Uterus (tissue), 4 donors: ENCODE data around the gene TAPT1. TPM values are rescaled to one million over a fixed set of nuclear protein-coding genes. Genes with fewer than 3 reads are reported as not detected.

Experiments
- DNase-seq, 2 donors: peaks; one replicate each; pipeline ENCODE4 v3.0.0-alpha.2; 2019 to 2020
- H3K27ac ChIP-seq, 2 donors: fragments of 200-600 bp; sonication (generic); 1 replicate in 1 of 2; 2 replicates in 1 of 2; pipeline ENCODE4 v1.5.1; 2016 to 2018
- H3K27me3 ChIP-seq, 2 donors: fragments of 200-600 bp; sonication (generic); one replicate each; pipeline ENCODE4 v1.5.1; 2018 to 2019; ENCODE audit warnings: control low read depth in 1 of 2
- H3K36me3 ChIP-seq, 2 donors: fragments of 200-600 bp; sonication (generic); one replicate each; pipeline ENCODE4 v1.5.1; 2019; ENCODE audit warnings: control low read depth in 1 of 2
- H3K4me1 ChIP-seq, 2 donors: fragments of 200-600 bp; sonication (generic); one replicate each; pipeline ENCODE4 v1.5.1; 2018 to 2019; ENCODE audit warnings: control low read depth in 1 of 2
- H3K4me3 ChIP-seq, 2 donors: fragments of 200-600 bp; sonication (generic); 1 replicate in 1 of 2; 2 replicates in 1 of 2; pipeline ENCODE4 v1.5.1; 2018 to 2019; ENCODE audit warnings: mild to moderate bottlenecking in 1 of 2
- H3K9me3 ChIP-seq, 2 donors: fragments of 200-600 bp; sonication (generic); one replicate each; pipeline ENCODE4 v1.5.1; 2019; ENCODE audit warnings: control low read depth in 1 of 2
- POLR2A ChIP-seq, 2 donors: fragments of 450-650 bp; IDR thresholded peaks; one replicate each; pipeline ENCODE4 v1.6.1; 2016; ENCODE audit warnings: antibody characterized with exemption in 2 of 2, mild to moderate bottlenecking in 1 of 2, moderate library complexity in 1 of 2
- intact Hi-C: fragments of 100-400 bp; cut with DNase I; formaldehyde crosslinking; loops from one replicate; pipeline ENCODE4 v1.15.1; 2023; ENCODE audit warnings: low total_unique reads
- total RNA-seq, 4 donors: library from RNA; depleted of rRNA in 3 of 4; stranded (reverse); fragments of >200 nt in 3 of 4; gene quantifications; one replicate each; pipeline versions ENCODE4 v1.1.0 to v1.2.4, GENCODE V29; 2014 to 2023
- TF ChIP-seq, protein P1 (sequence below), 4 experiments: fragments of 200-600 bp in 2 of 4; fragments of 450-650 bp in 2 of 4; sonication (generic) in 2 of 4; IDR thresholded peaks; one replicate each; pipeline ENCODE4 v1.5.1; 2016 to 2019; ENCODE audit warnings: antibody characterized with exemption in 4 of 4, mild to moderate bottlenecking in 2 of 4, moderate library complexity in 1 of 4
- donor health status: DM: yes; HTN: yes; CAD: no.

TAPT1 gene
- total RNA-seq, 4 donors from 2014 or later: 28.2 to 68.5 (median 63.5) TPM

- no peaks in the 10 kb centered on the region for H3K9me3 ChIP-seq
- TF ChIP-seq, protein P1, sequence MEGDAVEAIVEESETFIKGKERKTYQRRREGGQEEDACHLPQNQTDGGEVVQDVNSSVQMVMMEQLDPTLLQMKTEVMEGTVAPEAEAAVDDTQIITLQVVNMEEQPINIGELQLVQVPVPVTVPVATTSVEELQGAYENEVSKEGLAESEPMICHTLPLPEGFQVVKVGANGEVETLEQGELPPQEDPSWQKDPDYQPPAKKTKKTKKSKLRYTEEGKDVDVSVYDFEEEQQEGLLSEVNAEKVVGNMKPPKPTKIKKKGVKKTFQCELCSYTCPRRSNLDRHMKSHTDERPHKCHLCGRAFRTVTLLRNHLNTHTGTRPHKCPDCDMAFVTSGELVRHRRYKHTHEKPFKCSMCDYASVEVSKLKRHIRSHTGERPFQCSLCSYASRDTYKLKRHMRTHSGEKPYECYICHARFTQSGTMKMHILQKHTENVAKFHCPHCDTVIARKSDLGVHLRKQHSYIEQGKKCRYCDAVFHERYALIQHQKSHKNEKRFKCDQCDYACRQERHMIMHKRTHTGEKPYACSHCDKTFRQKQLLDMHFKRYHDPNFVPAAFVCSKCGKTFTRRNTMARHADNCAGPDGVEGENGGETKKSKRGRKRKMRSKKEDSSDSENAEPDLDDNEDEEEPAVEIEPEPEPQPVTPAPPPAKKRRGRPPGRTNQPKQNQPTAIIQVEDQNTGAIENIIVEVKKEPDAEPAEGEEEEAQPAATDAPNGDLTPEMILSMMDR (IDR thresholded peaks at IDR 0.05): no peak
- TF ChIP-seq POLR2A (IDR thresholded peaks at IDR 0.05): no peak
- no peaks in the 10 kb centered on the region for H3K4me1 ChIP-seq
- no peak overlapping the region for H3K27ac ChIP-seq
- intact Hi-C loops: loop anchor here (5.0 kb wide), 1 partner anchor 234 kb away; no protein-coding TSS in a partner anchor
- H3K27me3 ChIP-seq: no peaks in the 10 kb centered on the region
- no peaks in the 10 kb centered on the region for H3K36me3 ChIP-seq
- H3K4me3 ChIP-seq: no peak overlapping the region
- no peak for DNase-seq
Measured at GRCh38 chr4:16256343-16256742, 30.1 kb upstream of the TAPT1 start.

DNA sequence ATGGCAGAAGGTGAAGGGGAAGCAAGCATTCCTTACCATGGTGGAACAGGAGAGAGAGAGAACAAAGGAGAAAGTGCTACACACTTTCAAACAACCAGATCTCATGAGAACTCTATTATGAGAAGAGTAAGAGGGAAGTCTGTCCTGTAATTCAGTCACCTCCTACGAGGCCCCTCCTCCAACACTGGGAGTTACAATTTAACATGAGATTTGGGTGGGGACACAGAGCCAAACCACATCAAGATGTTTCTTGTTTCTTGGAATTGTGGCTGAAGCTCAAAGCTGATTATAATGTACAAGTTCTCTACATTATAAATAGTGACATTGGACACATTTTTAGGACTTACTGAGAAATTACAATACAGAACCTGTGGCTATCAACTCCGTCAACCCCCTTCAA, 29.5 kb upstream of the TAPT1 start:
- Histone ChIP-seq H3K27me3 (no peaks in the 10 kb centered on the region), H3K9me3 (no peaks in the 10 kb centered on the region), H3K4me1 (no peaks in the 10 kb centered on the region), H3K4me3 (no peak overlapping the region), H3K36me3 (no peaks in the 10 kb centered on the region), H3K27ac (no peak overlapping the region)
- intact Hi-C loops: loop anchor here (5.0 kb wide), 1 partner anchor 233 kb away; no protein-coding TSS in a partner anchor
- DNase-seq: no peak
- TF ChIP-seq, protein P1 (IDR thresholded peaks at IDR 0.05): no peak
- no peak for TF ChIP-seq POLR2A (IDR thresholded peaks at IDR 0.05)

DNA sequence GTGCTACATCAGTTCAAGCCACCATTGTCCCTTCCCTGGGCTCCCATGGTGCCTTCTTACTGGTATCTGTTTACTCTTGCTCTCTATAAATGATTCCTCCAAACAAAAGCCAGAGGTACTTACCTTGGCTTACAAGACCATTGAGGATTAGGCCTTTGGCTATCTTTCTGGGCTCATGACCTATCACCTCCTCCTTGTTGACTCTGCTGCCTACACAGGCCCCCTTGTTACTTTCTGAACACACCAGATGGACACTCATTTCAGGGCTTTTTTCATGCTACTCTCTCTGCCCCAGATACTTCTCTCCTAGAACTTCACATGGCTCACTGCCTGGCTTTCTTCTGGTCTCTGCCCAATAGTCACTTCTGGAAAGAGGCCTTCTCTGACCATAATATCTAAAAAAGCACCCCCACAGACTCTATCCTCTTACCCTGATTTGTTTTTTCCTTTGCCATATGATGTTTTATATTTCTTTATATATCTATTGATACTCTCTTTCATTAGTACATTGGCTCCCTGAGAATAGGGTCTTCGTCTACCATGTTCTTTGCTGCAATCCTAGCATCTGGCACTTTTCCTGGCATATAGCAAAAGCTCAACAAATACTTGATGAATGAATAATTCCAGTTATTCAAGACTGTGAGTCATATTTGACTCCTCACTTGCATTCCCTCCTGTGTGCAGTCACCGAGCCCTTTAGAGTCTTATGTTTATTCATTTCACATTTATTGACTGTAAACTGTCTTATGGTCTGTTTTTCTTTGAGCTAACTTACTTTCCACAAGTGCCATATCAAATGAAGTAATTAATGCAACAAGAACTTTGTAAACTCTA, 27.1 kb upstream of the TAPT1 start:
- Histone ChIP-seq H3K36me3 (no peaks in the 10 kb centered on the region), H3K4me3 (no peak overlapping the region), H3K27ac (no peak overlapping the region), H3K27me3 (no peaks in the 10 kb centered on the region), H3K9me3 (no peaks in the 10 kb centered on the region), H3K4me1 (no peaks in the 10 kb centered on the region)
- no peak for DNase-seq
- TF ChIP-seq POLR2A (IDR thresholded peaks at IDR 0.05): no peak
- TF ChIP-seq, protein P1 (IDR thresholded peaks at IDR 0.05): no peak
- intact Hi-C loops: no loop called here

DNA sequence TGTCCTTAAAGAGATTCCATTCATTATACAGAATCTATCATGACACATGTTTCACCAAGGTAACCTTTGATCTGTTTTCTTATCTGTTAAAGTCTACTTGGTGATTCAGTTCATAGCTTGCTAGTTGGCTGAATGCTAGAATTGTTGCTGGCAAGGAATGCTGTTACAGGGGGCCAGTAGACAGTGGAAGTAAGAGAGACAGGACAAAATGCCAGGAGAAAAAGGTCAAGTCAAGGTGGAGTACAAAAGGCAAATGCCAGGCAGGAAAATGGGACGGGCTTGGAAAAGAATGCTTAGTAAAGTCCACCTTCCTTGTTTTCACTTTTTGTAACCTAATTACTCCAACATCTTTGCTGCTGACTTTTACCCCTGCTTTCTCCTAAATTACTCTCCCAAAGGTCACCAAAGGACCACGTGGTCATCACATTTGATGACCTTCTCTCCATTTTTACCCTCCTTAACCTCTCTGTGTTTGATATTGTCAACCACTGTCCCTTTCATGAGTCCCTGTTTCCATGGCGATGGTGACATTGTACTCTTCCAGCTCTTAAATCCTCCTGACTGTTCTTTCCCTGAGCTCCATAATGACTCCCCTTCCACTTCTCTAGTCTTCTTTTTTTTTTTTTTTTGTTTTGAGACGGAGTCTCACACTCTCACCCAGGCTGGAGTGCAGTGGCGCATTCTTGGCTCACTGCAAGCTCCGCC, 24.5 kb upstream of the TAPT1 start:
- intact Hi-C loops: no loop called here
- Histone ChIP-seq H3K36me3 (no peaks in the 10 kb centered on the region), H3K27ac (no peak overlapping the region), H3K9me3 (no peaks in the 10 kb centered on the region), H3K27me3 (no peaks in the 10 kb centered on the region), H3K4me1 (no peaks in the 10 kb centered on the region), H3K4me3 (no peak overlapping the region)
- no peak for TF ChIP-seq POLR2A (IDR thresholded peaks at IDR 0.05)
- TF ChIP-seq, protein P1 (IDR thresholded peaks at IDR 0.05): no peak
- no peak for DNase-seq

DNA sequence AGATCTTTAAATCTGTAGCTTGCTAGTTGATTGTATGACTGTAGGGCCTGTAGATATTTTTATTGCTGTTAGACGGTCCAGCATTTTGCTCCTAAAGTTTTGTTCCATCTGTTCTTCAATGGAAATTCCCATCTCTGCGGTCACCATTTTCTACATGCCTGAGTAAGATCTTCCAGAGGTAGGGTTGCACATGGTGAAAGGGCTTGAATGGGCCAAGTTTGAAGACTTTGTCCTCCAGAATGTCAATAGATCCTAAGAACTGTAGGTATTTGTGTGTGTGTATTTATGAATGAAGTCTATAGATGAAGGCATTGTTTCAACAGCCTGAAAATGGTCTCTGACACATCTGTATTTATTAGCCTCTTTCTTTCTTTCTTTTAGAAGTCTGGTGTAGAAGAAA, 22.3 kb upstream of the TAPT1 start:
- intact Hi-C loops: no loop called here
- H3K36me3 ChIP-seq: no peaks in the 10 kb centered on the region

More for the DNA sequence above, 22.3 kb upstream of the TAPT1 start:
- DNase-seq: no peak
- H3K27me3 ChIP-seq: no peaks in the 10 kb centered on the region
- no peak overlapping the region for H3K27ac ChIP-seq
- H3K9me3 ChIP-seq: no peaks in the 10 kb centered on the region
- no peak overlapping the region for H3K4me3 ChIP-seq
- TF ChIP-seq POLR2A (IDR thresholded peaks at IDR 0.05): no peak
- TF ChIP-seq, protein P1 (IDR thresholded peaks at IDR 0.05): no peak
- H3K4me1 ChIP-seq: no peaks in the 10 kb centered on the region
